GM12878 (cell line): ENCODE measurements around the gene DVL2. TPM values are rescaled to one million over a fixed set of nuclear protein-coding genes. Genes with fewer than 3 reads are reported as not detected.

ENCODE experiments used
- FOS ChIP-seq: IDR thresholded peaks from 3 replicates; pipeline ENCODE4 v1.6.1; 2011; ENCODE audit warnings: borderline replicate concordance; ENCODE audit not compliant: insufficient read length; ENCODE audit errors: extremely low read depth
- microRNA counts: library from miRNA; unstranded; fragments of <30 nt; microRNA quantifications from one replicate; lab custom pipeline; 2016
- microRNA-seq: library from miRNA; unstranded; fragments of <30 nt; microRNA quantifications from one replicate; pipeline ENCODE4, GENCODE V29; 2018
- polyA plus RNA-seq, 11 experiments: library from polyadenylated mRNA; depleted of rRNA in 4 of 11; unstranded in 6 of 11; stranded (reverse) in 5 of 11; fragments of >200 nt; fragmentation: Nextera tagmentation in 4 of 11; fragmentation: Illumina TruSeq in 1 of 11; extraction: Ambion mirVana in 4 of 11; extraction: Trizol in 1 of 11; gene quantifications; 1 replicate in 1 of 11; 2 replicates in 10 of 11; pipeline versions ENCODE4 v1.2.1 to v1.2.3, GENCODE V29; 2011 to 2016; ENCODE audit warnings: inconsistent platforms in 2 of 11, missing spikeins in 2 of 11, low read depth in 1 of 11
- small RNA-seq: library from RNA; depleted of rRNA; stranded (forward); fragments of <200 nt; gene quantifications from one replicate; pipeline ENCODE3, GENCODE V24; 2014
- total RNA-seq, 4 experiments: library from RNA; depleted of rRNA in 3 of 4; stranded (reverse); fragments of >200 nt in 3 of 4; fragmentation: Illumina TruSeq in 1 of 4; extraction: Trizol in 1 of 4; gene quantifications; 2 replicates each; pipeline versions ENCODE4 v1.2.1 to v1.2.3, GENCODE V29; 2013 to 2021
- TF ChIP-seq, protein P1 (sequence below): fragments of 450-650 bp; IDR thresholded peaks from 2 replicates; pipeline ENCODE4 v1.6.1; 2018; ENCODE audit warnings: borderline replicate concordance, mild to moderate bottlenecking; ENCODE audit not compliant: partially characterized antibody

The DVL2 gene
- total and polyA plus RNA-seq, 10 of the 15 experiments (the other 5 are each of a cell fraction or from before 2014, with no cell fraction given): 0.97 to 44.8 (median 23.2) TPM

DNA sequence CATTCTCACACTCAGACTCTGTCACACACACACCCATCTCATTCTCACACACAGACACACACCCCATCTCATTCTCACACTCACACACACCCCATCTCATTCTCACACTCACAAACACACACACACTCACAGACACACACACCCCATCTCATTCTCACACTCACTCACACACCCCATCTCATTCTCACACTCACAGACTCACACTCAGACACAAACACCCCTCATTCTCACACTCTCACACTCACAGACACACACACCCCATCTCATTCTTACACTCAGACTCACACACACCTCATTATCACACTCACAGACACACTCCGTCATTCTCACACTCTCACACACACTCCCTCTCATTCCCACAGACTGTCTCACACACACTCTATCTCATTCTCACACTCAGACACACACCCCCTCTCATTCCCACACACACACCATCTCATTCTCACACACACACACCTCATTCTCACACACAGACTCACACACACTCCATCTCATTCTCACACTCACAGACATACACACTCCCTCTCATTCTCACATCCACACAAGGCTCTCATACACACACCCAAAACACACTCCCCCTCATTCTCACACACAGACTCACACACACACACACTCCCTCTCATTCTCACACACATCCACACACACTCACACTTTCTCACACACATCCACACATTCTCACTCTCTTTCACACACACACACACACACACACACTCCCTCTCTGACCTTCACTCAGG, 58.0 kb downstream of the DVL2 start (continued):
- no peak for TF ChIP-seq FOS
- TF ChIP-seq, protein P1, sequence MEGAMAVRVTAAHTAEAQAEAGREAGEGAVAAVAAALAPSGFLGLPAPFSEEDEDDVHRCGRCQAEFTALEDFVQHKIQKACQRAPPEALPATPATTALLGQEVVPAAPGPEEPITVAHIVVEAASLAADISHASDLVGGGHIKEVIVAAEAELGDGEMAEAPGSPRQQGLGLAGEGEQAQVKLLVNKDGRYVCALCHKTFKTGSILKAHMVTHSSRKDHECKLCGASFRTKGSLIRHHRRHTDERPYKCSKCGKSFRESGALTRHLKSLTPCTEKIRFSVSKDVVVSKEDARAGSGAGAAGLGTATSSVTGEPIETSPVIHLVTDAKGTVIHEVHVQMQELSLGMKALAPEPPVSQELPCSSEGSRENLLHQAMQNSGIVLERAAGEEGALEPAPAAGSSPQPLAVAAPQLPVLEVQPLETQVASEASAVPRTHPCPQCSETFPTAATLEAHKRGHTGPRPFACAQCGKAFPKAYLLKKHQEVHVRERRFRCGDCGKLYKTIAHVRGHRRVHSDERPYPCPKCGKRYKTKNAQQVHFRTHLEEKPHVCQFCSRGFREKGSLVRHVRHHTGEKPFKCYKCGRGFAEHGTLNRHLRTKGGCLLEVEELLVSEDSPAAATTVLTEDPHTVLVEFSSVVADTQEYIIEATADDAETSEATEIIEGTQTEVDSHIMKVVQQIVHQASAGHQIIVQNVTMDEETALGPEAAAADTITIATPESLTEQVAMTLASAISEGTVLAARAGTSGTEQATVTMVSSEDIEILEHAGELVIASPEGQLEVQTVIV: no peak

MicroRNAs within 50 kb of the gene (microRNA counts, 767-probe panel; counts per million panel counts)
- 977 counts per million, percentile 26 among the panel's probes with 10 or more counts for microRNA hsa-miR-324-3p (lab: Ali Mortazavi, UCI)
- 2,682 counts per million, percentile 85 among the panel's probes with 10 or more counts for microRNA hsa-miR-324-5p (lab: Ali Mortazavi, UCI)

Small RNAs within 50 kb of the gene (microRNA-seq; reads per million reads assigned to microRNA genes)
- 1,783 reads per million, percentile 91 among the genes with 10 or more reads in this experiment for gene MIR324

Small RNAs within 50 kb of the gene (small RNA-seq; reads per million reads assigned to genes)
- gene AC120057.4: not detected
- 44.2 reads per million, percentile 98 among the genes with 10 or more reads in this experiment for gene MIR324
- gene RF00019: not detected

Other genes with a start within 250 kb of the DVL2 start
Only the 7 nearest of the 36 such genes appear.
- 1.4 and 2.3 TPM in 2 replicates for gene DLG4, start 14.7 kb downstream of the DVL2 start, total RNA-seq (2014; rRNA removed)
- gene DLG4, start 14.7 kb downstream of the DVL2 start, total RNA-seq (2014; rRNA removed; fragmentation: Illumina TruSeq; extraction: Trizol): 1.3 and 1.9 TPM in 2 replicates
- 3.1 and 4.2 TPM in 2 replicates for gene DLG4, start 14.7 kb downstream of the DVL2 start, total RNA-seq (2021)
- gene DLG4, start 14.7 kb downstream of the DVL2 start, polyA plus RNA-seq (2011; rRNA removed): 2.8 and 2.9 TPM in 2 replicates
- gene DLG4, start 14.7 kb downstream of the DVL2 start, polyA plus RNA-seq (2014; fragmentation: Illumina TruSeq; extraction: Trizol): 0.68 and 2.1 TPM in 2 replicates
- gene DLG4, start 14.7 kb downstream of the DVL2 start, polyA plus RNA-seq (2014; fragmentation: Nextera tagmentation; extraction: Ambion mirVana): under 1 TPM; 0.07 to 0.43 TPM
- gene DLG4, start 14.7 kb downstream of the DVL2 start, polyA plus RNA-seq (2014; rRNA removed): 2.6 and 4.1 TPM in 2 replicates
- under 1 TPM; 0.10 to 0.29 TPM for gene DLG4, start 14.7 kb downstream of the DVL2 start, polyA plus RNA-seq (2016; fragmentation: Nextera tagmentation; extraction: Ambion mirVana)
- gene ACADVL, start 14.6 kb downstream of the DVL2 start, total RNA-seq (2014; rRNA removed): 138 and 165 TPM in 2 replicates
- 97.1 and 99.0 TPM in 2 replicates for gene ACADVL, start 14.6 kb downstream of the DVL2 start, total RNA-seq (2014; rRNA removed; fragmentation: Illumina TruSeq; extraction: Trizol)
- 182 and 196 TPM in 2 replicates for gene ACADVL, start 14.6 kb downstream of the DVL2 start, total RNA-seq (2021)
- gene ACADVL, start 14.6 kb downstream of the DVL2 start, polyA plus RNA-seq (2011; rRNA removed): 150 and 232 TPM in 2 replicates
- 86.8 and 137 TPM in 2 replicates for gene ACADVL, start 14.6 kb downstream of the DVL2 start, polyA plus RNA-seq (2014; fragmentation: Illumina TruSeq; extraction: Trizol)
- gene ACADVL, start 14.6 kb downstream of the DVL2 start, polyA plus RNA-seq (2014; fragmentation: Nextera tagmentation; extraction: Ambion mirVana): 10 to 100 TPM; 25.4 to 73.1 TPM
- 212 and 221 TPM in 2 replicates for gene ACADVL, start 14.6 kb downstream of the DVL2 start, polyA plus RNA-seq (2014; rRNA removed)
- 100 to 1,000 TPM; 204 to 225 TPM for gene ACADVL, start 14.6 kb downstream of the DVL2 start, polyA plus RNA-seq (2016; fragmentation: Nextera tagmentation; extraction: Ambion mirVana)
- 35.7 and 38.0 TPM in 2 replicates for gene PHF23, start 4.9 kb upstream of the DVL2 start, total RNA-seq (2014; rRNA removed)
- 35.6 and 37.5 TPM in 2 replicates for gene PHF23, start 4.9 kb upstream of the DVL2 start, total RNA-seq (2014; rRNA removed; fragmentation: Illumina TruSeq; extraction: Trizol)
- 34.0 and 39.2 TPM in 2 replicates for gene PHF23, start 4.9 kb upstream of the DVL2 start, total RNA-seq (2021)
- gene PHF23, start 4.9 kb upstream of the DVL2 start, polyA plus RNA-seq (2011; rRNA removed): 21.7 and 29.7 TPM in 2 replicates
- 72.7 and 84.8 TPM in 2 replicates for gene PHF23, start 4.9 kb upstream of the DVL2 start, polyA plus RNA-seq (2014; fragmentation: Illumina TruSeq; extraction: Trizol)
- 10 to 100 TPM in 1 of 2 experiments, 1 to 10 TPM in 1; 8.2 to 17.7 TPM for gene PHF23, start 4.9 kb upstream of the DVL2 start, polyA plus RNA-seq (2014; fragmentation: Nextera tagmentation; extraction: Ambion mirVana)
- gene PHF23, start 4.9 kb upstream of the DVL2 start, polyA plus RNA-seq (2014; rRNA removed): 38.1 and 41.6 TPM in 2 replicates
- gene PHF23, start 4.9 kb upstream of the DVL2 start, polyA plus RNA-seq (2016; fragmentation: Nextera tagmentation; extraction: Ambion mirVana): 10 to 100 TPM; 26.4 to 31.1 TPM
- 127 and 134 TPM in 2 replicates for gene GABARAP, start 7.9 kb upstream of the DVL2 start, total RNA-seq (2014; rRNA removed)
- gene GABARAP, start 7.9 kb upstream of the DVL2 start, total RNA-seq (2014; rRNA removed; fragmentation: Illumina TruSeq; extraction: Trizol): 157 and 164 TPM in 2 replicates
- gene GABARAP, start 7.9 kb upstream of the DVL2 start, total RNA-seq (2021): 256 and 259 TPM in 2 replicates
- 187 and 223 TPM in 2 replicates for gene GABARAP, start 7.9 kb upstream of the DVL2 start, polyA plus RNA-seq (2011; rRNA removed)
- gene GABARAP, start 7.9 kb upstream of the DVL2 start, polyA plus RNA-seq (2014; fragmentation: Illumina TruSeq; extraction: Trizol): 613 and 739 TPM in 2 replicates
- 100 to 1,000 TPM; 314 to 340 TPM for gene GABARAP, start 7.9 kb upstream of the DVL2 start, polyA plus RNA-seq (2014; fragmentation: Nextera tagmentation; extraction: Ambion mirVana)
- 236 and 238 TPM in 2 replicates for gene GABARAP, start 7.9 kb upstream of the DVL2 start, polyA plus RNA-seq (2014; rRNA removed)
- gene GABARAP, start 7.9 kb upstream of the DVL2 start, polyA plus RNA-seq (2016; fragmentation: Nextera tagmentation; extraction: Ambion mirVana): 100 to 1,000 TPM; 433 to 444 TPM
- 31.4 and 32.2 TPM in 2 replicates for gene CTDNEP1, start 17.2 kb upstream of the DVL2 start, total RNA-seq (2014; rRNA removed)
- gene CTDNEP1, start 17.2 kb upstream of the DVL2 start, total RNA-seq (2014; rRNA removed; fragmentation: Illumina TruSeq; extraction: Trizol): 23.7 and 27.3 TPM in 2 replicates
- 142 TPM in 2 replicates for gene CTDNEP1, start 17.2 kb upstream of the DVL2 start, total RNA-seq (2021)
- 82.7 and 111 TPM in 2 replicates for gene CTDNEP1, start 17.2 kb upstream of the DVL2 start, polyA plus RNA-seq (2011; rRNA removed)
- gene CTDNEP1, start 17.2 kb upstream of the DVL2 start, polyA plus RNA-seq (2014; fragmentation: Illumina TruSeq; extraction: Trizol): 167 and 176 TPM in 2 replicates
- 10 to 100 TPM; 24.5 to 29.2 TPM for gene CTDNEP1, start 17.2 kb upstream of the DVL2 start, polyA plus RNA-seq (2014; fragmentation: Nextera tagmentation; extraction: Ambion mirVana)
- gene CTDNEP1, start 17.2 kb upstream of the DVL2 start, polyA plus RNA-seq (2014; rRNA removed): 96.0 and 118 TPM in 2 replicates
- gene CTDNEP1, start 17.2 kb upstream of the DVL2 start, polyA plus RNA-seq (2016; fragmentation: Nextera tagmentation; extraction: Ambion mirVana): 10 to 100 TPM; 25.7 to 26.7 TPM
- gene ELP5, start 17.7 kb upstream of the DVL2 start, total RNA-seq (2014; rRNA removed): 63.5 and 66.4 TPM in 2 replicates
- 35.0 and 41.1 TPM in 2 replicates for gene ELP5, start 17.7 kb upstream of the DVL2 start, total RNA-seq (2014; rRNA removed; fragmentation: Illumina TruSeq; extraction: Trizol)
- gene ELP5, start 17.7 kb upstream of the DVL2 start, total RNA-seq (2021): 67.4 and 71.0 TPM in 2 replicates
- 53.9 and 76.9 TPM in 2 replicates for gene ELP5, start 17.7 kb upstream of the DVL2 start, polyA plus RNA-seq (2011; rRNA removed)
- 45.8 and 68.9 TPM in 2 replicates for gene ELP5, start 17.7 kb upstream of the DVL2 start, polyA plus RNA-seq (2014; fragmentation: Illumina TruSeq; extraction: Trizol)
- 10 to 100 TPM; 81.8 to 94.7 TPM for gene ELP5, start 17.7 kb upstream of the DVL2 start, polyA plus RNA-seq (2014; fragmentation: Nextera tagmentation; extraction: Ambion mirVana)
- 78.0 and 79.8 TPM in 2 replicates for gene ELP5, start 17.7 kb upstream of the DVL2 start, polyA plus RNA-seq (2014; rRNA removed)
- 100 to 1,000 TPM; 102 to 109 TPM for gene ELP5, start 17.7 kb upstream of the DVL2 start, polyA plus RNA-seq (2016; fragmentation: Nextera tagmentation; extraction: Ambion mirVana)
- gene CLDN7, start 28.0 kb upstream of the DVL2 start, total RNA-seq (2014; rRNA removed): 0.87 TPM in 1 of 2 replicates, not detected in the other
- gene CLDN7, start 28.0 kb upstream of the DVL2 start, total RNA-seq (2014; rRNA removed; fragmentation: Illumina TruSeq; extraction: Trizol): 0.32 and 0.36 TPM in 2 replicates
- 0.61 and 1.3 TPM in 2 replicates for gene CLDN7, start 28.0 kb upstream of the DVL2 start, total RNA-seq (2021)
- not detected in 2 replicates for gene CLDN7, start 28.0 kb upstream of the DVL2 start, polyA plus RNA-seq (2011; rRNA removed)
- gene CLDN7, start 28.0 kb upstream of the DVL2 start, polyA plus RNA-seq (2014; fragmentation: Illumina TruSeq; extraction: Trizol): 0.19 and 0.25 TPM in 2 replicates
- gene CLDN7, start 28.0 kb upstream of the DVL2 start, polyA plus RNA-seq (2014; fragmentation: Nextera tagmentation; extraction: Ambion mirVana): under 1 TPM in 1 of 2 experiments, not detected in 1; 0.19 TPM
- gene CLDN7, start 28.0 kb upstream of the DVL2 start, polyA plus RNA-seq (2014; rRNA removed): 0.49 and 0.94 TPM in 2 replicates
- gene CLDN7, start 28.0 kb upstream of the DVL2 start, polyA plus RNA-seq (2016; fragmentation: Nextera tagmentation; extraction: Ambion mirVana): not detected